Gastrocnemius medialis (tissue), 4 donors: ENCODE measurements around the gene C2orf80.

Experiments used
- POLR2A ChIP-seq, 2 donors: fragments of 450-650 bp; IDR thresholded peaks; one replicate each; pipeline ENCODE4 v1.6.1; 2017; ENCODE audit warnings: antibody characterized with exemption in 2 of 2, mild to moderate bottlenecking in 2 of 2, moderate library complexity in 2 of 2
- TF ChIP-seq, protein P1 (sequence below), 5 experiments: fragments of 450-650 bp in 3 of 5; fragments of 200-600 bp in 2 of 5; sonication (generic) in 2 of 5; IDR thresholded peaks in 4 of 5; conservative IDR thresholded peaks in 1 of 5; 1 replicate in 4 of 5; 2 replicates in 1 of 5; pipeline ENCODE4 v1.5.1; 2016 to 2019; ENCODE audit warnings: antibody characterized with exemption in 5 of 5, mild to moderate bottlenecking in 3 of 5, moderate library complexity in 3 of 5

DNA sequence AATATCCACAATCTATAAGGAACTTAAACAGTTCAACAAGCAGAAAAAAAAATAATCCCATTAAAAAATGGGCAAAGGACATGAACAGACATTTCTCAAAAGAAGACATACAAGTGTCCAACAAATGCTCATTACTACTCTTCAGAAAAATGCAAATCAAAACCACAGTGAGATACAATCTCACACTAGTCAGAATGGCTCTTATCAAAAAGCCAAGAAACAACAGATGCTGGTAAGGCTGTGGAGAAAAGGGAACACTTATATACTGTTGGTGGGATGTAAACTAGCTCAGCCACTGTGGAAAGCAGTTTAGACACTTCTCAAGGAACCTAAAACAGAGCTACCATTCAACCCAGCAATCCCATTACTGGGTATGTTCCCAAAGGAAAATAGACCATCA, 36.7 kb downstream of the C2orf80 start:
- TF ChIP-seq, protein P1, sequence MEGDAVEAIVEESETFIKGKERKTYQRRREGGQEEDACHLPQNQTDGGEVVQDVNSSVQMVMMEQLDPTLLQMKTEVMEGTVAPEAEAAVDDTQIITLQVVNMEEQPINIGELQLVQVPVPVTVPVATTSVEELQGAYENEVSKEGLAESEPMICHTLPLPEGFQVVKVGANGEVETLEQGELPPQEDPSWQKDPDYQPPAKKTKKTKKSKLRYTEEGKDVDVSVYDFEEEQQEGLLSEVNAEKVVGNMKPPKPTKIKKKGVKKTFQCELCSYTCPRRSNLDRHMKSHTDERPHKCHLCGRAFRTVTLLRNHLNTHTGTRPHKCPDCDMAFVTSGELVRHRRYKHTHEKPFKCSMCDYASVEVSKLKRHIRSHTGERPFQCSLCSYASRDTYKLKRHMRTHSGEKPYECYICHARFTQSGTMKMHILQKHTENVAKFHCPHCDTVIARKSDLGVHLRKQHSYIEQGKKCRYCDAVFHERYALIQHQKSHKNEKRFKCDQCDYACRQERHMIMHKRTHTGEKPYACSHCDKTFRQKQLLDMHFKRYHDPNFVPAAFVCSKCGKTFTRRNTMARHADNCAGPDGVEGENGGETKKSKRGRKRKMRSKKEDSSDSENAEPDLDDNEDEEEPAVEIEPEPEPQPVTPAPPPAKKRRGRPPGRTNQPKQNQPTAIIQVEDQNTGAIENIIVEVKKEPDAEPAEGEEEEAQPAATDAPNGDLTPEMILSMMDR (IDR thresholded peaks at IDR 0.05 in 4 of 5, conservative IDR thresholded peaks at IDR 0.05 in 1 of 5), result no peak
- no peak for TF ChIP-seq POLR2A (IDR thresholded peaks at IDR 0.05)
